Stimulated activated CD4-positive, alpha-beta T cell treated with anti-CD3 and anti-CD28 coated beads, Interleukin-15, amount 100 ng/mL, for 48 hours (primary cell): Measurements from ENCODE around the gene CRACR2A.

ENCODE experiments used
- DNase-seq, 2 donors: peaks; one replicate each; pipeline ENCODE4 v3.0.0-alpha.2; 2020; ENCODE audit warnings: low read depth in 2 of 2

Gene CRACR2A

GRCh38 chr12:3725388-3726115 lies 27.4 kb downstream of the CRACR2A start:
- no peak for DNase-seq

GRCh38 chr12:3723916-3724805 lies 28.7 kb downstream of the CRACR2A start:
- DNase-seq, result no peak

DNA sequence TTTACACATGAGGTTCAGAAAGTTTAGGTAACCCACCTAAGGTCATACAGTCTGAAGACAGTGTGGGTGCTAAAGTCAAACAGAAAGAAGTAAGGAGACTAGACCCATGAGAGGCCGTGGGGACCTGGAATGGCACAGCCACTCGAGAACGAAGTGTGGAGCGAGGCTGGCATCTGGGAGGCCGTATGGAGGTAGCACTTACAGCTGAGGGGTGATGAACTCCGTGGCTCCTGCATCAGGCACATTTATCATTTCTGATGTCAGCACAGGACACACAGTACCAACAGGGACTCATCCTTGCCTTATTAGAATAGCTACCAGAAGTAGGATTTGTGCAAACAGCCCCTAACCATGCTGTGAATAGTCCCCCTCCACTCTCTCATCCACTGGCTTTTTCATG lies 30.5 kb downstream of the CRACR2A start:
- DNase-seq, result no peak

- DNase-seq, result no peak
Measured at GRCh38 chr12:3720772-3721171, 32.1 kb downstream of the CRACR2A start.

GRCh38 chr12:3718100-3718499 lies 34.8 kb downstream of the CRACR2A start:
- no peak for DNase-seq

DNA sequence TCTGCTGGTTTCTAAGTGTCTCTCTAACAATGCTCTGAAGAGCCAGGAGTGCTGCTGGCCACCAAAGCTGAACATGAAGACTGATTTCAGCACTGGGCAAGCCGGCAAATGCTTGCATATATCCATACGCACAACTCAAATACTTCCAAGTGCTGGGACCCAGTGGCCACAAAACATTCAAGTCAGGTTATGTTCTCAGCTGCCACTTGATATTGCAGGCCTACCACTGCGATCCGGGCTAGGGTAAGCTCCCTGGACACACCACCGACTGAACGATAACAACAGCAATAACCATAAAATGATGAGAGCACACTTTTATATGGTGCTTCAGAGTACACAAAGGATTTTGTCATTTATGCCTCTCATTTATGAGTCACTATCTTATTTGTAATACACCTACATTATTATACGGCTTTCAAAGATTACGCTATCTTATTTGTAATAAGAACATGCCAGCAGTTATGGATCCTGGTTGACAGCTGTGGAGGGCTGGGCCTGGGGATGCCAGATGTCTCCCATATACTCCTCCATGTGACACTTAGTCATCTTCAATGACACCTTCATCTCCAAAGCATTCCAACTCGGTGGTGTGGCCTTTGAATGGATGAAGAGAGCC lies 35.5 kb downstream of the CRACR2A start:
- DNase-seq, result no peak

DNA sequence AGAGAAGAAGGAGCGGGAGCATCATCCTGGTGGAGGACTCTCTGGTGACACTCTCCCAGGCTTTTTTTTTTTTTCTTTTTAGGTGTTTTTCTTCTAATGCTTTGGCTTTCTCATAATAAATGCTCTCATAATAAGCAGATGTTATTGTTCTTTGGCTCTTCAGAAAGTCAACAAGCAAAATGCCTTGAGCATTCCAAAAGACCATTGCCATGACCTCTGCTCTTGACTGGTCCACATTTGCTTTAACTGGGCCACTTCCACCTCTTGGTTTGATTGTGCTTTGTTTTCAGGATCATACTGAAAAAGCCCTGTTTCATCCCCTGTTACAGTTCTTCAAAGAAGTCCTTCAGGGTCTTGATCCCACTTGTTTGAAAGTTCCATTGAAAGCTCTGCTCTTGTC lies 36.9 kb downstream of the CRACR2A start:
- no peak for DNase-seq

- no peak for DNase-seq
Measured at GRCh38 chr12:3713947-3714346, 39.0 kb downstream of the CRACR2A start.

DNA sequence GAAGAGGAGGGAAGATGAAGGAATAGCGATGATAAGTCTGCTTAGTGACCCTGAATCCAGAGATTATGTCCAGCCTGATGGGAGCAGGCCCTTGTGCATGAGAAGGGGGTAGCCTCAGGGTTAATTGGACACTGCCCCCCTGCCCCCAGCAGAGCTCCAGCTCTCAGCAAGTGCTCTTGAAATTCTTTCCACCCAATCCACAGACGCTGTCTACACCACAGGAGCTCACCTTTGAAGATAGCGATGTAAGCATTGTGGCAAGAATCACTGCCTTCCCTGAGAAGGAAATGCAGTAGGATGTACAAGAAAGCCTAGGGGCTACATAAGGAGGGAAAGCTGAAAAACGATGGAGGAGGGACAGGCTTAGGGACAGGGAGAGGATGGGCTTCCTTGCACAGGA lies 39.4 kb downstream of the CRACR2A start:
- DNase-seq, result no peak

DNA sequence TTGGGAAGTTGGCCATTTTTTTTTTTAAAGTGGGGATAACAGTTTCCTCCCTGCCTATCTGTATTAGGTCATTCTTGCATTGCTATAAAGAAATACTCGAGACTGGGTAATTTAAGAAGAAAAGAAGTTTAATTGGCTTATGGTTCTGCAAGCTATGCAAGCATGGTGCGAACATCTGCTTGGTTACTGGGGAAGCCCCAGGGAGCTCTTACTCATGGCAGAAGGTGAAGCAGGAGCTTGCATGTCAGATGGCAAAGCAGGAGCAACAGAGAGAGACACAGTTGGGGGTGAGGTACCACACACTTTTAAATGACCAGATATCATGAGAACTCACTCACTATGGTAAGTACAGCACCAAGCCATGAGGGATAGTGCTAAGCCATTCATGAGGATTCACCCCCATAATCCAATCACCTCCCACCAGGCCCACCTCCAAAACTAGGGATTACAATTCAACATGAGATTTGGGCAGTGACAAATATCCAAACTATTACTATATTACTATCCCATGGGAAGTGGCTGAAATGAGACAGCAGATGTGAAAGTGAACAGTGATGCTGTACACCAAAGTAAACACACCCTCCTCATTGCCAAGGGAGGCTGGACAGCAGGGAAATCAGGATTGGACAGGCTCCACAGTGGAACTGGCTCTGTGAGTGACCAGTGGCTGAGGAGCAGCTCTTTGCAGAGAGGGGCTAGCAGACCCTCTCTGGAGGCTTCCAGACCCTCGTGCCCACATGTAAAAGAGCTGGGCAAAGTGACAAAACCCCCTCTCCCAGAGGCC lies 40.5 kb downstream of the CRACR2A start:
- no peak for DNase-seq

GRCh38 chr12:3705354-3705675 lies 47.6 kb downstream of the CRACR2A start:
- DNase-seq, result no peak

DNA sequence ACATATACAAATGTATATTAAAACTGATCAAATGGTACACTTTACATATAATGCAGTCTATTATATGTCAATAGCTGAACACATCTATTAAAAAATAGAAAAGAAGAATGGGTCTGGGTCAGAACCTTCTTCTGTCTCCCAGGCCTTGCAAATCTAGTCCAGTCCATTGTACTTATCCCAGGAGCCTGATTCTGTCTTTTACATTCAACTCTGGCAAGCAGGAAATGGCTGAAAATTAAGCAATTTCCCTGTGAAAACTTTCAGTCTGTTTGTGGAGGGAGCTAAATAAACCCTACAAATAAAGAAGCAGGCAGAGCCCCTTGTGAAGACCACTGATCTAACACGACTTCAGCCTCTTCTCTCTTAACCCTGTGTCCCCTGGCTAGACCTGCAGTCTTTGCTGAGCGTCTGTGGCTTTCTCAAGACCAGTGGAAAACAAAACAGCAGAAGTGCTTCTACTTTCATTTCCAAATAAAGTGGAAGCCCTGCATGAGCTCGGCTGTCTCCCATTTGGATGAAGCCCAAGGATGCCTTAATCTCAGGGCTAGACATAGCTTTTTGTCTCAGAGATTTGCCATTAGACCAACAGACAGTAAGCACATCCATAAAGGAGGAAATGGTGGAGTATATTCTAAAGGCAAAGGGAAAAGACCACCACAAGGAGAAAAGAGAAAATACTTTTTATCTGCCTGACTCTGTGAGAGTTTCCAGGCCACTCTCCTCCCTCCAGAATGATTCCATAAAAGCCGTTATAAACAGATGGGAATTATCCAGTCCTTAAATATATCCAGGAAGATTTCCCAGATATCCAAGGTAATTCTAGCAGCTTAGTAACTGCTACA lies 48.2 kb downstream of the CRACR2A start:
- DNase-seq, result no peak

DNA sequence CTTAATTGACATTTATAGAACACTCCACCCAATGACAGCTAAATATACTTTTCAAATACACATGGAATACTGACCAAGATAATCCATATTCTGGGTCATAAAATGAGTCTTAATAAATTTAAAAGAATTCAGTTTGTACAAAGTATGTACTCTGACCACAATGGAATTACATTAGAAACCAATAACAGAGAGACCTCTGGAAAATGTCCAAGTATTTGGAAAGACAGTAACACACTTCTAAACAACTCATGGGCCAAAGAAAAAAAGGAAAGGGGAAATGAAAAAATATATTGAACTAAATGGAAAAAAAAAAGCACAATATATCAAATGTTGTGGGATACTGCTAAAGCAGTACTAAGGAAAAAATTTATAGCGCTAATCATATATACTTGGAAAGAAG lies 52.0 kb downstream of the CRACR2A start:
- no peak for DNase-seq

- no peak for DNase-seq
Measured at GRCh38 chr12:3698218-3698974, 54.5 kb downstream of the CRACR2A start.

- no peak for DNase-seq
Measured at GRCh38 chr12:3697311-3697870, 55.5 kb downstream of the CRACR2A start.

GRCh38 chr12:3694673-3695072 lies 58.2 kb downstream of the CRACR2A start:
- no peak for DNase-seq

DNA sequence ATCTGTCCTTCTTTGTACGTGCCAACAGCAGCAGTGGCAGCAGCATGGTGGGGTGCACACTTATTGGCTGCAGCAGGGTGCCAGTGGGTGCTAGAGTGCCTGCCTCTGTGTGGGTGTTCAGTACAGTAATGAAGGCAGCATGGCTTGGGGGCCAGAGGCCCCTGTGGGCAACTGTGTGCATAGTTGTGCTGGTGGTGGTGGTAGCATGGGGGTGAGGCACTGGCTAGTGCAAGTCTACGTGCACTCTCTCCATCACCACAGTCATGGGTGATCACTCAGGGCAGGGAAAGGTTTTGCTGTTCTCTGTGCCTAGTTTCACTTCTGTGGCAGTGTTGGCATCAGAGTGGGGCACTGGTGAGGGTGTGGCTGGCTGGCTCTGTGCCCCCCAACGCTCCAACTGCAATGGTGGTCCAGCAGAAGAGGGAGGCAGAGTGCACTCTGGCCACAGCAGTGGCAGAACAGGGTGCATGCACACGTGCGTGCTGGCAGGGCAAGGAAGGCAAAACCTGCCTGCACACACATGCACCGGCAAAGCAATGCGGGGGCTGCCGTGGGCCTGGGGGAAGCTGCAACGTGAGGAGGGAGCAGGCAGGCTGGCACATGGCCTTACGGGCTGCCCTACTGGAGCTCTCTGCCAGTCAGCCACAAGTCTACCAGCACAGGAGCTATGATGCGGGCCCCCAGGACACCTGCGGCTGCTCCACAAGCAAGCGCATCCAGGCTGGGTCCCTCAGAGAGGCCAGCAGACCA lies 60.1 kb downstream of the CRACR2A start:
- no peak for DNase-seq

DNA sequence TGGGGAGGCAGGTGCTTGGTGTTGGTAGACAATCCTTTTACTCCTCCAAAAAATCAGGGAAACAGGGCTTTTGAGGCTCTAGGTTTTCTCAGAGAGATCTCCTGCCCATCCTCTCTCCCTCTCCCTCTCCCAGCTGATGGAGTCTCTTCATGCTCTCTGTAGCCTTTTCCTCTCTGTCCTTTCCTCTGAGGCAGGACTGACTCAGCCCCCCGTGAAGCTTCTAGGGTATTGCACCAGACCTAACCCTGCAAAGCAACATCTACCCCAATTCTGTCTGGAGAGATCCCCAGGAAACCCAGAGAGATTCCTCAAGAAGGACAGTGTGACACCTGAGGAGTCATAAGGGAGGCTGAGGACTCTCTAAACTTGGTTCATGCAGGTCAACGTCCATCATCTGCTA lies 66.4 kb downstream of the CRACR2A start:
- no peak for DNase-seq

- DNase-seq, result no peak
Measured at GRCh38 chr12:3685830-3686229, 67.1 kb downstream of the CRACR2A start.
